H1 (cell line): ENCODE measurements around the gene PSMC1. TPM values are rescaled to one million over a fixed set of nuclear protein-coding genes. Genes with fewer than 3 reads are reported as not detected.

Experiments
- CTCF ChIA-PET: fragments of 300-600 bp; sonication (Branson Sonifier 250); formaldehyde crosslinking; loops from one replicate; lab custom pipeline; 2021; ENCODE audit not compliant: partially characterized antibody; lab: Charles Lee
- POLR2A ChIA-PET: fragments of 300-600 bp; sonication (Branson Sonifier 250); formaldehyde crosslinking; loops from one replicate; lab custom pipeline; 2021; ENCODE audit warnings: inconsistent platforms; ENCODE audit not compliant: partially characterized antibody; lab: Charles Lee
- DNase-seq, 2 experiments: peaks; one replicate each; pipeline versions ENCODE4 v3.0.0 to v3.0.0-alpha.2; 2010 to 2022; ENCODE audit warnings: low spot score in 2 of 2, low read depth in 1 of 2, mixed read lengths in 1 of 2
- FAIRE-seq: peaks from 2 replicates; lab custom pipeline; 2011; peaks lifted over from hg19 to GRCh38; lab: Jason Lieb, UNC
- H2AFZ ChIP-seq: 2 replicates; pipeline ENCODE4 v1.8.1; 2012; ENCODE audit warnings: low read length, inconsistent platforms
- H2AK5ac ChIP-seq: 2 replicates; pipeline ENCODE4 v1.6.1; 2013; ENCODE audit warnings: low read depth, low read length
- H2BK120ac ChIP-seq: replicated peaks from 2 replicates; pipeline ENCODE3; 2013; ENCODE audit warnings: low read depth, low read length, inconsistent platforms
- H2BK12ac ChIP-seq: 2 replicates; pipeline ENCODE4 v1.6.1; 2013; ENCODE audit warnings: low read depth, low read length
- H2BK15ac ChIP-seq: 2 replicates; pipeline ENCODE4 v1.6.1; 2013; ENCODE audit warnings: low read length
- H2BK20ac ChIP-seq: 2 replicates; pipeline ENCODE4 v1.6.1; 2013; ENCODE audit warnings: low read length
- H2BK5ac ChIP-seq: 2 replicates; pipeline ENCODE4 v1.6.1; 2013; ENCODE audit warnings: low read depth, low read length
- H3K14ac ChIP-seq: 2 replicates; pipeline ENCODE4 v1.6.1; 2013; ENCODE audit warnings: inconsistent platforms; ENCODE audit not compliant: insufficient read length
- H3K18ac ChIP-seq: 2 replicates; pipeline ENCODE4 v1.6.1; 2013; ENCODE audit warnings: low read length; ENCODE audit errors: extremely low read depth
- H3K23ac ChIP-seq: 2 replicates; pipeline ENCODE4 v1.6.1; 2013; ENCODE audit warnings: inconsistent platforms; ENCODE audit not compliant: insufficient read length
- H3K23me2 ChIP-seq: 2 replicates; pipeline ENCODE4 v1.6.1; 2013; ENCODE audit warnings: low read depth, low read length
- H3K27ac ChIP-seq: 2 replicates; pipeline ENCODE4 v1.6.1; 2011; ENCODE audit warnings: low read depth, low read length, inconsistent platforms
- H3K27me3 ChIP-seq, 4 experiments: replicated peaks in 1 of 4; 1 replicate in 1 of 4; 2 replicates in 3 of 4; pipeline versions ENCODE4 v1.6.1 to v1.8.1; 2011 to 2013; ENCODE audit warnings: low read length in 3 of 4, mild to moderate bottlenecking in 3 of 4, inconsistent platforms in 2 of 4, mixed read lengths in 2 of 4, moderate library complexity in 1 of 4; ENCODE audit not compliant: control insufficient read depth in 3 of 4, insufficient read depth in 3 of 4; ENCODE audit errors: extremely low read depth in 1 of 4
- H3K36me3 ChIP-seq, 4 experiments: 2 replicates each; pipeline versions ENCODE4 v1.6.1 to v1.8.1; 2011 to 2013; ENCODE audit warnings: mild to moderate bottlenecking in 4 of 4, low read length in 3 of 4, moderate library complexity in 2 of 4, control low read depth in 1 of 4, inconsistent platforms in 1 of 4; ENCODE audit not compliant: insufficient read depth in 4 of 4, control insufficient read depth in 2 of 4
- H3K4ac ChIP-seq: replicated peaks from 2 replicates; pipeline ENCODE3; 2013; ENCODE audit warnings: low read length, low read depth, mixed read lengths, inconsistent platforms; ENCODE audit not compliant: insufficient read length
- H3K4me1 ChIP-seq, 4 experiments: replicated peaks in 1 of 4; 1 replicate in 1 of 4; 2 replicates in 3 of 4; pipeline versions ENCODE4 v1.6.1 to v1.8.1; 2011 to 2013; ENCODE audit warnings: low read length in 3 of 4, inconsistent platforms in 2 of 4, mixed read lengths in 1 of 4; ENCODE audit not compliant: insufficient read depth in 4 of 4, control insufficient read depth in 3 of 4
- H3K4me2 ChIP-seq, 2 experiments: 2 replicates each; pipeline versions ENCODE4 v1.6.1 to v1.8.1; 2011 to 2013; ENCODE audit warnings: low read depth in 2 of 2, low read length in 2 of 2, control low read depth in 1 of 2, inconsistent platforms in 1 of 2, mild to moderate bottlenecking in 1 of 2; ENCODE audit not compliant: insufficient read depth in 1 of 2
- H3K4me3 ChIP-seq, 4 experiments: fragments of 200-600, 300-600 bp in 1 of 4; sonication (generic), shearing (Covaris generic), sonication (Bioruptor Twin) in 1 of 4; 2 replicates each; pipeline versions ENCODE4 v1.5.1 to v1.8.1; 2011 to 2016; ENCODE audit warnings: low read length in 4 of 4, low read depth in 3 of 4, control low read depth in 2 of 4, inconsistent platforms in 2 of 4, mild to moderate bottlenecking in 2 of 4, mixed read lengths in 1 of 4, moderate library complexity in 1 of 4; ENCODE audit not compliant: insufficient read depth in 2 of 4; ENCODE audit errors: extremely low read depth in 1 of 4
- H3K56ac ChIP-seq: replicated peaks from 2 replicates; pipeline ENCODE3; 2013; ENCODE audit warnings: low read depth, mild to moderate bottlenecking, mixed read lengths, low read length, inconsistent platforms; ENCODE audit not compliant: insufficient read length
- H3K79me1 ChIP-seq: 2 replicates; pipeline ENCODE4 v1.6.1; 2013; ENCODE audit warnings: low read depth, low read length, control low read depth
- H3K79me2 ChIP-seq, 2 experiments: 2 replicates each; pipeline versions ENCODE4 v1.6.1 to v1.8.1; 2012 to 2013; ENCODE audit warnings: low read length in 2 of 2, mild to moderate bottlenecking in 2 of 2, inconsistent platforms in 1 of 2; ENCODE audit not compliant: insufficient read depth in 2 of 2, control insufficient read depth in 1 of 2
- H3K9ac ChIP-seq, 4 experiments: replicated peaks in 1 of 4; 1 replicate in 1 of 4; 2 replicates in 3 of 4; pipeline versions ENCODE4 v1.6.1 to v1.8.1; 2011 to 2013; ENCODE audit warnings: low read depth in 3 of 4, low read length in 3 of 4, control low read depth in 2 of 4, mild to moderate bottlenecking in 2 of 4, moderate library complexity in 2 of 4, inconsistent platforms in 1 of 4; ENCODE audit errors: extremely low read depth in 1 of 4
- H3K9me3 ChIP-seq, 2 experiments: 2 replicates each; pipeline versions ENCODE4 v1.6.1 to v1.8.1; 2012 to 2013; ENCODE audit warnings: mild to moderate bottlenecking in 2 of 2, moderate library complexity in 2 of 2, control low read depth in 1 of 2, inconsistent platforms in 1 of 2, low read depth in 1 of 2, low read length in 1 of 2, mixed read lengths in 1 of 2; ENCODE audit not compliant: insufficient read depth in 2 of 2
- H4K20me1 ChIP-seq, 2 experiments: replicated peaks in 1 of 2; 2 replicates each; pipeline versions ENCODE3 to v1.8.1; 2011 to 2013; ENCODE audit warnings: inconsistent platforms in 2 of 2, low read length in 2 of 2, mild to moderate bottlenecking in 1 of 2; ENCODE audit not compliant: insufficient read depth in 2 of 2, control insufficient read depth in 1 of 2
- H4K5ac ChIP-seq: 2 replicates; pipeline ENCODE4 v1.6.1; 2013; ENCODE audit warnings: low read length, low read depth, mixed read lengths, inconsistent platforms; ENCODE audit not compliant: insufficient read length
- H4K8ac ChIP-seq: 2 replicates; pipeline ENCODE4 v1.8.0; 2013; ENCODE audit warnings: mild to moderate bottlenecking, moderate library complexity, low read length, inconsistent platforms; ENCODE audit not compliant: insufficient read depth; ENCODE audit errors: extremely low read depth
- H4K91ac ChIP-seq: replicated peaks from 2 replicates; pipeline ENCODE3; 2013; ENCODE audit warnings: low read length, mixed read lengths, inconsistent platforms; ENCODE audit not compliant: insufficient read length
- SAP30 ChIP-seq: fragments of 300-600 bp; sonication (generic); IDR thresholded peaks from 2 replicates; pipeline ENCODE4 v1.7.1; 2012; ENCODE audit warnings: low read length, moderate library complexity, mild to moderate bottlenecking, inconsistent platforms; ENCODE audit not compliant: insufficient read depth, insufficient replicate concordance
- ZNF274 ChIP-seq: IDR thresholded peaks from 2 replicates; pipeline ENCODE4 v1.7.0; 2012; ENCODE audit warnings: low read length, borderline replicate concordance; ENCODE audit errors: extremely low read depth
- WGBS, 2 experiments: shearing (Covaris generic) in 1 of 2; methylation state at CpG; one replicate each; pipeline versions ENCODE4 v1.1.6 to v1.1.7; 2013 to 2015; ENCODE audit warnings: low lambda C conversion rate in 2 of 2, mixed read lengths in 2 of 2, inconsistent platforms in 1 of 2, low coverage in 1 of 2, missing lambda C conversion rate in 1 of 2; ENCODE audit not compliant: insufficient replicate concordance in 2 of 2, insufficient coverage in 1 of 2, insufficient read length in 1 of 2; ENCODE audit errors: extremely low coverage in 1 of 2, missing lambda C conversion rate in 1 of 2; 5-methylcytosine and 5-hydroxymethylcytosine counted together
- polyA plus RNA-seq, 7 experiments: library from polyadenylated mRNA; depleted of rRNA in 3 of 7; stranded (reverse) in 5 of 7; unstranded in 2 of 7; fragments of >200 nt in 5 of 7; fragments of 200-250 nt in 2 of 7; gene quantifications; 1 replicate in 5 of 7; 2 replicates in 1 of 7; 4 replicates in 1 of 7; pipeline versions ENCODE4 v1.2.1 to v1.2.3, GENCODE V29; 2011 to 2013; ENCODE audit warnings: missing spikeins in 2 of 7, mixed read lengths in 2 of 7
- total RNA-seq: library from RNA; stranded (reverse); fragmentation: NEBNext Ultra II Directional; extraction: Animal tissue kit (Norgen Biotek cat#: 25700); gene quantifications from 2 replicates; pipeline ENCODE4 v1.2.1, GENCODE V29; 2021
- TF ChIP-seq, protein P1 (sequence below), 3 experiments: IDR thresholded peaks; 1 replicate in 2 of 3; 2 replicates in 1 of 3; pipeline versions ENCODE4 v1.5.1 to v1.6.1; 2011; ENCODE audit warnings: low read length in 3 of 3, mild to moderate bottlenecking in 3 of 3, inconsistent platforms in 2 of 3, low read depth in 1 of 3, moderate library complexity in 1 of 3; ENCODE audit not compliant: insufficient read depth in 1 of 3; ENCODE audit errors: control extremely low read depth in 1 of 3

PSMC1 gene
- total and polyA plus RNA-seq, 2 of the 8 experiments (the other 6 are each of a cell fraction or from before 2014, with no cell fraction given) = 46.2 to 99.6 TPM

DNA sequence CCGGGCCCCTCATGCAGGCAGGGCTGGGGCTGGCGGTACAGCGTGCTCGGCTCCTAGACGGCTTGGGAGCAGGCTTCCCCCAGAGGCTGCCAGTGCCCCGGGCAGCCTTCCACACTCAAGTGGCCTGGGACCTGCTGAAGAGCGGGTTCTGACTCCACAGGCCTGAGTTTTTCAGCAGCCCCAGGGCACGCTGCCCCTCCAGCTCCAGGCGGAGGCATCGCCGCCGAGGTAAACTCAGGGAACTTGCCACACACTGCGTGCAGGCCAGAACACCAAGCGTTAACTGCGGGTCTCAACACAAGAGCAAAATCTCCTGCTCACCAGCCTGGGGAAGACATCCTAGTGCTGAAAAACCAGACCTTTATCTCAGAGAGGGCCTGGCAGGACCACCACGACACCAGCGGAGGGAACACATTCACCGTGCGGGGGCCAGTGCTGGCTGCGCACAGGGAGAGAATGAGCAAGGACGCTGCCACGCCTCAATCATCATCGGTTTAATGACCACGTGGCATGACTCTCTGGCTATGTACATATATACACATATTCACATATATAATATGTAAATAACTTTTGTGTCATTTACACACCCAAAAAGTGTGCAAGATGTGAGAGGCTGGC, 21.3 kb downstream of the PSMC1 start:
- POLR2A ChIA-PET = interaction anchor here (1.1 to 1.7 kb wide), 4 partner anchors 11 to 107 kb away, joined by 3 to 5 read pairs (median 3); partner anchors contain the start of gene PSMC1
- Histone ChIP-seq H4K91ac (no peak overlapping the region), H3K23ac (no peak overlapping the region), H2BK12ac (no peak overlapping the region), H2BK120ac (no peak overlapping the region), H3K27me3 (no peaks in the 10 kb centered on the region), H2BK5ac (no peak overlapping the region), H3K9me3 (no peaks in the 10 kb centered on the region)
- FAIRE-seq = no peak
- TF ChIP-seq SAP30 (no peak), ZNF274 (no peak)
- TF ChIP-seq, protein P1, sequence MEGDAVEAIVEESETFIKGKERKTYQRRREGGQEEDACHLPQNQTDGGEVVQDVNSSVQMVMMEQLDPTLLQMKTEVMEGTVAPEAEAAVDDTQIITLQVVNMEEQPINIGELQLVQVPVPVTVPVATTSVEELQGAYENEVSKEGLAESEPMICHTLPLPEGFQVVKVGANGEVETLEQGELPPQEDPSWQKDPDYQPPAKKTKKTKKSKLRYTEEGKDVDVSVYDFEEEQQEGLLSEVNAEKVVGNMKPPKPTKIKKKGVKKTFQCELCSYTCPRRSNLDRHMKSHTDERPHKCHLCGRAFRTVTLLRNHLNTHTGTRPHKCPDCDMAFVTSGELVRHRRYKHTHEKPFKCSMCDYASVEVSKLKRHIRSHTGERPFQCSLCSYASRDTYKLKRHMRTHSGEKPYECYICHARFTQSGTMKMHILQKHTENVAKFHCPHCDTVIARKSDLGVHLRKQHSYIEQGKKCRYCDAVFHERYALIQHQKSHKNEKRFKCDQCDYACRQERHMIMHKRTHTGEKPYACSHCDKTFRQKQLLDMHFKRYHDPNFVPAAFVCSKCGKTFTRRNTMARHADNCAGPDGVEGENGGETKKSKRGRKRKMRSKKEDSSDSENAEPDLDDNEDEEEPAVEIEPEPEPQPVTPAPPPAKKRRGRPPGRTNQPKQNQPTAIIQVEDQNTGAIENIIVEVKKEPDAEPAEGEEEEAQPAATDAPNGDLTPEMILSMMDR (IDR thresholded peaks at IDR 0.05; ENCODE audit: control extremely low read depth in 1 of 3, insufficient read depth in 1 of 3, low read depth in 1 of 3, low read length in 3 of 3) = no peak
- TF ChIP-seq, all 59 proteins: peak for 0
- Histone ChIP-seq H3K14ac (no peak overlapping the region), H2BK20ac (no peak overlapping the region), H3K4me3 (no peak overlapping the region), H3K79me2 (no peaks in the 10 kb centered on the region), H3K36me3 (peaks cover 2 to 12% (median 4%) of the 10 kb centered on the region in 4 experiments), H3K23me2 (no peaks in the 10 kb centered on the region), H3K27ac (no peak overlapping the region), H3K79me1 (no peaks in the 10 kb centered on the region), H2BK15ac (no peak overlapping the region), H2AFZ (no peak overlapping the region), H3K4me1 (no peaks in the 10 kb centered on the region), H3K9ac (no peak overlapping the region), H4K20me1 (peaks cover 0 to 3% of the 10 kb centered on the region in 2 experiments), H2AK5ac (no peak overlapping the region), H4K8ac (peak overlapping the region; percentile 62), H3K4ac (no peak overlapping the region), H3K56ac (no peak overlapping the region), H4K5ac (no peak overlapping the region), H3K18ac (no peak overlapping the region), H3K4me2 (no peak overlapping the region)
- CTCF ChIA-PET = interaction anchor here (0.7 to 5.2 kb wide), 12 partner anchors 9 to 419 kb away, joined by 3 to 34 read pairs (median 4); no protein-coding TSS in a partner anchor
- DNase-seq = no peak
- WGBS, 2 experiments = 85% methylated on average over 23 of the region's 24 CpGs; no CpG with 5 or more reads in 1 of the 2 experiments
